Thymus (tissue), 11 donors: ENCODE results near the gene ABCB6. TPM values are rescaled to one million over a fixed set of nuclear protein-coding genes. Genes with fewer than 3 reads are reported as not detected.

ENCODE experiments used
- DNase-seq, 9 donors: peaks; one replicate each; pipeline ENCODE4 v3.0.0-alpha.2; 2013; ENCODE audit warnings: low spot score in 9 of 9, low read depth in 6 of 9, missing footprints in 1 of 9
- H3K27ac ChIP-seq, 2 donors: one replicate each; pipeline ENCODE4 v1.5.1; 2013; ENCODE audit warnings: control low read depth in 1 of 2, low read depth in 1 of 2, low read length in 1 of 2, mild to moderate bottlenecking in 1 of 2, moderate library complexity in 1 of 2
- H3K27me3 ChIP-seq, 2 donors: one replicate each; pipeline ENCODE4 v1.5.1; 2013; ENCODE audit warnings: low read length in 1 of 2; ENCODE audit not compliant: control insufficient read depth in 2 of 2, insufficient read depth in 1 of 2
- H3K36me3 ChIP-seq, 2 donors: one replicate each; pipeline ENCODE4 v1.5.1; 2013; ENCODE audit warnings: low read length in 1 of 2, mild to moderate bottlenecking in 1 of 2, moderate library complexity in 1 of 2; ENCODE audit not compliant: control insufficient read depth in 2 of 2, insufficient read depth in 2 of 2
- H3K4me1 ChIP-seq, 2 donors: one replicate each; pipeline ENCODE4 v1.5.1; 2013; ENCODE audit warnings: low read length in 2 of 2; ENCODE audit not compliant: control insufficient read depth in 2 of 2, insufficient read depth in 2 of 2
- H3K4me3 ChIP-seq, 2 donors: one replicate each; pipeline ENCODE4 v1.5.1; 2013; ENCODE audit warnings: low read length in 2 of 2, control low read depth in 1 of 2, mild to moderate bottlenecking in 1 of 2
- H3K9me3 ChIP-seq, 2 donors: one replicate each; pipeline ENCODE4 v1.5.1; 2013; ENCODE audit warnings: low read length in 1 of 2, mild to moderate bottlenecking in 1 of 2; ENCODE audit not compliant: control insufficient read depth in 2 of 2, insufficient read depth in 1 of 2
- WGBS: extraction: QIAGEN DNeasy Blood & Tissue Kit; methylation state at CpG from one replicate; pipeline ENCODE4 v1.1.7; 2013; 5-methylcytosine and 5-hydroxymethylcytosine counted together
- polyA plus RNA-seq: library from polyadenylated mRNA; stranded (reverse); fragments of 200-250 nt; gene quantifications from one replicate; pipeline ENCODE4 v1.2.3, GENCODE V29; 2013
- total RNA-seq: library from RNA; stranded (reverse); fragments of 120-200 nt; gene quantifications from one replicate; pipeline ENCODE4 v1.2.4, GENCODE V29; 2013
- donor health status: healthy.

The ABCB6 gene
- total and polyA plus RNA-seq, 2 donors = 8.2 to 29.3 TPM

DNA sequence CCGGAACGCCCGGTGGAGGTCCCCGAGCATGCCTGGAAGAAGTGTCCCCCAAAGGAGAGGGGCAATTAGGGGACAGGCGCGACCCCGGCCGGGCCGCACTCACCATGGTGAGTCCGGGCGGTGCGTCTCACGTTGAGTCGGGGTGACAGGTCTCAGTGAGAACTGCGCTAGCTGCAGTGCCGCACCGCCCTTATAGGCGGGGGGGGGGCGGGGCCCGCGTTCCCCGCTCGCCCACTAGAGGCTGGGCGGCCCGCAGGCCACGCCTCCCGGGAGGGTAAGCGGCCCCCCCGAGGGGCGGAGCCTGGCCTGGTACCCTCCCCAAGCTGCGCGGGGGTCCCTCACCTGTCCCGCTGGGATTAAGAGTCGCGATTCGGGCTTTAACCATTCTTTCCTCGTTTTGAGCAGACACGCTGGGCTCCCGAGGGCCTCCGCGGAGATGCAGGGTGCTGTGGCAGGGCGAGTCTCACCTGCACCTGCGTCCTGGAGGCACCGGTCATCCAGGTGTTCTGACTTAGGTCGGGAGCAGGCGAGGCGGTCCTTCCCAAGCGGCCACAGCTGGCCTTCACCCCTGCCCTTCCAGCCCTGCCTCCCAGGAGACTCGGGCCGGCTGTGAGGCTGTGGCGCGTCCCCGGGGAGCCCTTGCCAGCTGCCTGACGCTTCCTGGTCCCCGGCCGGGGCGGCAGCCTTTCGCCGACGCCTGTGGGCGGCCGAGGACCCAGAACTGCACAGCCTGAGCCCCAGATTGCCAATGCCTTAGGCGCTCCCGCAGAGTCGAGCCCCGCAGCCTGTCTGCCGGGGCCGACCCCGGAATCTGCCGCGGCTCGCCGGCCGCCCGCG is 35.2 kb upstream of the ABCB6 start, which contains the start of gene TUBA4A:
TUBA4A (minus strand) TSS at position 166 of the 837 bp plus-strand sequence; CDS start at position 106, 60 bp downstream.
- Histone ChIP-seq H3K4me3 (peak within 1 kb of the TSS; percentile 60 to 74), H3K27me3 (peaks cover 40 to 69% of the 10 kb centered on the region in 2 donors), H3K9me3 (peaks cover 0 to 5% of the 10 kb centered on the region in 2 donors), H3K4me1 (peaks cover 16 to 57% of the 10 kb centered on the region in 2 donors), H3K36me3 (peaks cover 10 to 17% of the 10 kb centered on the region in 2 donors), H3K27ac (peak within 1 kb of the TSS; percentile 12 to 86)
- WGBS = under 1% methylated on average over 76 of the region's 76 CpGs
- DNase-seq = peak in 8 of 9 donors; percentile 66 to 92 (median 83)

DNA sequence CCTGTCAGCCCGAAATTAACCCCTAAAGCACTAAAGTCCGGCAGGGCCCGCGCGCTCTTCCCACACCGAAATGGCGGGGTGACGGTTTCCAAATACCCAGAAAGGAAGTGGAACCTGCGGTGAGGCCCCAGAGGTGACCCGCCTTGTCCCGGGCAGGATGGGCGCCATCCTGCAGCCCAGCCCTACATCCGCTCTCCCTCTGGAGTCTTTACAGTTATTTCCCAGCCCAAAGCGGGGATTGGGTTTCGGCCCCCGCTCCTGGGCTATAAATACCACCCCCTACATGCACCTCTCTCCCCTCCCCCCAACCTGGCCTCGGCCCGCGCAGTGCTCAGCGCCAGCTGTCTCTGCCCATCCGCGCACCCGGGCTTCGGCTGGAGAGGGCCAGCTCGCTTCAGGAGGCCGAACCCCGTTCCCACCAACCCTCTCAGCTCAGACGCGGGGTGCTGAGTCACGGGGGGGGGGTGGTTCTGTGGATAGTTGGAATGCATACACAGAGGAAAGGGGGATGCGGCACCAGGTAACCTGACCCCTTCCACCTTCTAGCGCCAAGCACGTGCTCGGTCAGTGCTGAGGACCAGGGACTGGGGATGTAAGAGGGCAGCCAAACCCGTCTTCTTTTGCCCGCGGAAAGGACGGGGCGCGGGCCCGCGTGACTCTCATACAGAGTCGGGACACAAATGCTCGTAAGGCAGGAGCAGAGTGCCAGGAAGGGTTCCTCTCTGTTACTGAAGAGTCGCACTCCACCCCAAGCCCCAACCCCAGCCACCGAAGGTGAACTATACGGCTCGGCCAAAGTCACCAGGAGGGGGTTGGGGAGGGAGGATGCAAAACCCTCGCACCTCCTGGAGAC is 34.4 kb upstream of the ABCB6 start, which contains the start of gene TUBA4B:
TUBA4B (plus strand) TSS at position 344 of the 853 bp plus-strand sequence; CDS start at position 509, 165 bp downstream.
- peaks cover 40 to 63% of the 10 kb centered on the region in 2 donors for H3K27me3 ChIP-seq
- H3K36me3 ChIP-seq = peaks cover 15 to 22% of the 10 kb centered on the region in 2 donors
- peak within 1 kb of the TSS in 1 of 2 donors; percentile 86 for H3K27ac ChIP-seq
- WGBS = 1% methylated on average over 49 of the region's 49 CpGs
- H3K4me3 ChIP-seq = peak within 1 kb of the TSS; percentile 60 to 74
- H3K9me3 ChIP-seq = peaks cover 0 to 5% of the 10 kb centered on the region in 2 donors
- H3K4me1 ChIP-seq = peaks cover 23 to 65% of the 10 kb centered on the region in 2 donors
- DNase-seq = peak in 3 of 9 donors; percentile 34 to 53 (median 36)

DNA sequence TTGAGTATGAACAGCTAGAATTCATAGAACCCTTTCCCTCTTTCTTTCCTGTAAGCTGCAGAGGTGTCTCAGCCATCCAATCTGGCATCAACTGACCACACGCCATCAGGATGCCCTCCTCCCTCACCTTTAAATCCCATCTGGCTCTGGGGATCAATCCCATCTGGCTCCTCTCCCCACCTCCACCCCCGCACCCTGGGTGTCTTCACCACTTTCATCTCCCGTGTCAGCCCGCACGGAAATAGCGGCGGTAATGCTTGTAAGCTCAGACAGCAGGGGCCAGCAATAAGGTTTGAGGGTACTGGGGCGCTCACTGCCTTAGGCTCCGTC is 33.8 kb upstream of the ABCB6 start:
- peak in 1 of 9 donors; percentile 32 for DNase-seq
- Histone ChIP-seq H3K27ac (peak overlapping the region in 1 of 2 donors; percentile 86), H3K4me3 (peak overlapping the region; percentile 60 to 74), H3K36me3 (peaks cover 21 to 22% of the 10 kb centered on the region in 2 donors), H3K9me3 (peaks cover 0 to 5% of the 10 kb centered on the region in 2 donors), H3K27me3 (peaks cover 40 to 61% of the 10 kb centered on the region in 2 donors), H3K4me1 (peaks cover 24 to 71% of the 10 kb centered on the region in 2 donors)
- WGBS = 11% methylated on average over 9 of the region's 9 CpGs

DNA sequence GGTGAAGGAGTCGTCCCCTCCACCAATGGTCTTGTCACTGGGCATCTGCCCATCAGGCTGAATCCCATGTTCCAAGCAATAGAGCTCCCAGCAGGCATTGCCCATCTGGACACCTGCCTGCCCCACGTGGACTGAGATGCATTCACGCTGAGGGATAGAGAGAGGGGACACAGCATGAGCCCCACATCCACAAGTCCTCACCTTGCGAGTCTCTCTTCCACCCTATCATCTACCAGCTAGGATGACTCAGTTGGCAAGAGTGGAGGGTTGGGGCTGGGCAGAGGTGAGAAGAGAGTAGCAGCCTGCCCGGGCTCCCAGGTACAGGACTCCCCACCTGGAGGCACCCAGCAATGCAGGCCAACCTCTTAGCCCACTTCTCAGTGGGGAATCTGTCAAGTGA is 33.3 kb upstream of the ABCB6 start:
- Histone ChIP-seq H3K36me3 (peaks cover 21 to 22% of the 10 kb centered on the region in 2 donors), H3K27ac (peak overlapping the region in 1 of 2 donors; percentile 36), H3K4me3 (peak overlapping the region; percentile 60 to 74), H3K9me3 (peaks cover 0 to 5% of the 10 kb centered on the region in 2 donors), H3K4me1 (peaks cover 29 to 76% of the 10 kb centered on the region in 2 donors), H3K27me3 (peaks cover 40 to 59% of the 10 kb centered on the region in 2 donors)
- no peak for DNase-seq
- 94% methylated on average over 5 of the region's 5 CpGs for WGBS

DNA sequence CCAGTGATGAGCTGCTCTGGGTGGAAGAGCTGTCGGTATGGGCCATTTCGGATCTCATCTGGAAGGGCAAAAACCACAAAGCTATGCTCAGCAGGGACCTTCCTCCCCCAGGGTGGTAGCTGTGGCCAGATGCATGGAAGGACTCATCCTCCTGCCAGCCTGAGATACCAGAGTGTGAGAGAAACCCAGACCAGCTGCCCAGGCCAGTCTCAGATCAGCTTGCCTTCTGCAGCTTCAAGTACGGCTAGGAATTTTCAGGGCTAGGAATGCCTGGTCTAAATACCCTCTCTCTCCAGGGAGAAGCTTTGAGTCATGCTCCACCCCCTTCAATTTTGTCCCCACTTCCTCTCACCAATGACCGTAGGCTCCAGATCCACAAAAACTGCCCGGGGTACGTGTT is 32.9 kb upstream of the ABCB6 start:
- H3K36me3 ChIP-seq = peaks cover 22 to 23% of the 10 kb centered on the region in 2 donors
- peaks cover 0 to 5% of the 10 kb centered on the region in 2 donors for H3K9me3 ChIP-seq
- no peak for DNase-seq
- peaks cover 32 to 80% of the 10 kb centered on the region in 2 donors for H3K4me1 ChIP-seq
- WGBS = 92% methylated on average over 6 of the region's 6 CpGs
- peak overlapping the region in 1 of 2 donors; percentile 74 for H3K4me3 ChIP-seq
- H3K27me3 ChIP-seq = peaks cover 38 to 56% of the 10 kb centered on the region in 2 donors
- no peak overlapping the region for H3K27ac ChIP-seq

DNA sequence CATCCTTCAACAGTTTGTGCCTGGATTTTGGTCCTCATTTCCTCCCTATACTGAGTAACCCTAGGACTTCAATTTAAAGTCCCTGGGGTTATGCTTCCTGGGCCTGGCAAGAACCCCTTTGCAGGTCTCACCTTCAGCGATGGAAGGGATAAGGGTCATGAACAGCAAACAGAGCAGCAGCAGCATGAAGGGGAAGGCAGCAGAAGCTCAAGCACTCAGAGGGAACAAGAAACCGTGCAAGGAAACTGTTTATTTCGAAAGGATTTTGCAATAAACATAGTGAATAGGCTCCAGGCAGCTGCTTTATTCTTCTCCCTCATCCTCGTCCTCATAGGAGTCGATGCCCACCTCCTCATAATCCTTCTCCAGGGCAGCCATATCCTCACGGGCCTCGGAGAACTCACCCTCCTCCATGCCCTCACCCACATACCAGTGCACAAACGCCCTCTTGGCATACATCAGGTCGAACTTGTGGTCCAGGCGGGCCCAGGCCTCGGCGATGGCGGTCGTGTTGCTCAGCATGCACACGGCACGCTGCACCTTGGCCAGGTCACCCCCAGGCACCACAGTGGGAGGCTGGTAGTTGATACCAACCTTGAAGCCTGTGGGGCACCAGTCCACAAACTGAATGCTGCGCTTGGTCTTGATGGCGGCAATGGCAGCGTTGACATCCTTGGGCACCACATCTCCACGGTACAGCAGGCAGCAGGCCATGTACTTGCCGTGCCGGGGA is 31.5 kb upstream of the ABCB6 start:
- no peak for DNase-seq
- Histone ChIP-seq H3K27ac (peak overlapping the region; percentile 78 to 94), H3K4me1 (peaks cover 43 to 90% of the 10 kb centered on the region in 2 donors), H3K27me3 (peaks cover 28 to 41% of the 10 kb centered on the region in 2 donors), H3K36me3 (peaks cover 23 to 24% of the 10 kb centered on the region in 2 donors), H3K9me3 (peaks cover 0 to 8% of the 10 kb centered on the region in 2 donors), H3K4me3 (peak overlapping the region in 1 of 2 donors; percentile 27)
- WGBS = 93% methylated on average over 22 of the region's 22 CpGs

DNA sequence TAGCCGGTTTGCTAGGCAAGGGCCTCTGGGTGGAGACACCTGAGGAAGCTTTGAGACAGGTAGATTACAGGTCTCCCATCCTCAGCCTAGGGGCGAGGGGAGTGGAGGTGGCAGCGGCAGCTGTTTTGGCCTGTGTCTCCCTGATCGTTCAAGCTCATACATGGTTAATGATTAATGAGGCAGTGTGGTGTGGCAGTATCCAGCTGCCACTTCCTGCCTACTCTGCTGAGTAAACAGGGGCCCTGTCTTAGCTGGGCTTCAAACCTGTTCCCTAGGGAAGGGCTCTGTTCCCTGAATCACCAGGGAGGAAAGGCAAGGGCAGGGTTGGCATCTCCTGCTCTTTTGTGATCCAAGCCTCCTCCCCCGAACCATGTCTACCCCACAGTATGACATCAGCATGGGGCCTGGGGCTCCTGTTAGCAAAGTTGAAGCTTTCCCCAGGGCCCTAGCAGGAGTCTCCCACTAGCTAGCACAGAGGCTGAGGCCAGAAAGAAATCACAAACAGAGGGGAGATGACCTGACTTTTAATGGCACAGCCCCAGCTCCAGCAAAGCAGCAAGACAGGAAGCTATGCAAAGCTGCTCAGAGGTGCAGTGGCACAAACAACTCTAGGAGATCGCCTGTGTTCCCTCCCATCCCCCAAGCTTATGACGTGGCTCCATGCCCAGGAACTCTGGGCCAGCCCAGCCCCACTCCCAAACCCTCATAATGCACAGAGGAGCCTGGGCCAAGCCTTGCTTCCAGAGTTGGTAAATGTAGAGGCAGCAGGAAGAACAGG is 30.6 kb upstream of the ABCB6 start:
- peaks cover 47 to 90% of the 10 kb centered on the region in 2 donors for H3K4me1 ChIP-seq
- DNase-seq = peak in 2 of 9 donors; percentile 38 to 66
- H3K36me3 ChIP-seq = peaks cover 23 to 24% of the 10 kb centered on the region in 2 donors
- peaks cover 25 to 33% of the 10 kb centered on the region in 2 donors for H3K27me3 ChIP-seq
- peak overlapping the region in 1 of 2 donors; percentile 27 for H3K4me3 ChIP-seq
- WGBS = 37% methylated on average over 7 of the region's 7 CpGs
- H3K9me3 ChIP-seq = peaks cover 0 to 10% of the 10 kb centered on the region in 2 donors
- H3K27ac ChIP-seq = peak overlapping the region; percentile 78 to 94

DNA sequence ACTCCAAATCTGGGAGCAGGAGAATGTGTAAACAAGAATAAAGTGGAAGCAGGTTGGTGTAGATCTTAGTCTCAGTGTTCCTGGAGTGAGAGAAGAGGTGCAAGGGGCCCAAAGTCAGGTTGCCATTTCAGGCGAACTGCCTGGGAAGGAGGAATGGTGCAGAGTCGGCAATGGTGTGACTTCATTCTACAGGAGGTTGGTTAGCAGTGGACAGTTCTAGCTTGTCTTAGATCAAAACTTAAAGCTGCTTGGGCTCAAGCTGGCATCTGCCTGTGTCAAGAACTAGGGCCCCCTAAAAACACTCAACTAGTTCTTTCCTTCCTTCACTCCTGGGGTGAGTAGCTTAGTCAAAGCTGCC is 30.1 kb upstream of the ABCB6 start:
- peak overlapping the region; percentile 78 to 94 for H3K27ac ChIP-seq
- peaks cover 0 to 10% of the 10 kb centered on the region in 2 donors for H3K9me3 ChIP-seq
- H3K27me3 ChIP-seq = peaks cover 20 to 27% of the 10 kb centered on the region in 2 donors
- peaks cover 23 to 24% of the 10 kb centered on the region in 2 donors for H3K36me3 ChIP-seq
- WGBS = 86% methylated on average over 2 of the region's 2 CpGs
- H3K4me3 ChIP-seq = peak overlapping the region in 1 of 2 donors; percentile 27
- no peak for DNase-seq
- peaks cover 46 to 86% of the 10 kb centered on the region in 2 donors for H3K4me1 ChIP-seq
